Measurements from ENCODE around the gene SSTR5.

Gene SSTR5

GRCh38 chr16:1057252-1057932, 15.2 kb upstream of the SSTR5 start:
- DNase-seq (ENCODE audit: low read depth, low spot score): no peak
- Histone ChIP-seq H3K4me3 (ENCODE audit: insufficient read length, low read depth) (no peak overlapping the region), H3K27me3 (ENCODE audit: insufficient read depth, insufficient read length) (no peaks in the 10 kb centered on the region), H3K9ac (ENCODE audit: insufficient read length, low read depth) (no peak overlapping the region), H3K9me3 (ENCODE audit: insufficient read depth, low read length) (peaks cover 9% of the 10 kb centered on the region), H3K36me3 (ENCODE audit: insufficient read depth, insufficient read length, low read length) (no peaks in the 10 kb centered on the region), H3K4me1 (ENCODE audit: insufficient read depth, insufficient read length) (peaks cover 4% of the 10 kb centered on the region)
- TF ChIP-seq YY1 (IDR thresholded peaks at IDR 0.05; ENCODE audit: insufficient read depth, insufficient read length): no peak
- TF ChIP-seq SUZ12 (IDR thresholded peaks at IDR 0.05; ENCODE audit: extremely low read depth, insufficient read depth, insufficient read length): no peak
- TF ChIP-seq ZNF274 (IDR thresholded peaks at IDR 0.05; ENCODE audit: low read depth, low read length): no peak

- Histone ChIP-seq H3K27me3 (ENCODE audit: insufficient read depth, insufficient read length) (no peaks in the 10 kb centered on the region), H3K9ac (ENCODE audit: insufficient read length, low read depth) (no peak overlapping the region), H3K4me1 (ENCODE audit: insufficient read depth, insufficient read length) (peaks cover 4% of the 10 kb centered on the region), H3K36me3 (ENCODE audit: insufficient read depth, insufficient read length, low read length) (no peaks in the 10 kb centered on the region), H3K9me3 (ENCODE audit: insufficient read depth, low read length) (peaks cover 9% of the 10 kb centered on the region), H3K4me3 (ENCODE audit: insufficient read length, low read depth) (no peak overlapping the region)
- no peak for TF ChIP-seq YY1 (IDR thresholded peaks at IDR 0.05; ENCODE audit: insufficient read depth, insufficient read length)
- no peak for TF ChIP-seq ZNF274 (IDR thresholded peaks at IDR 0.05; ENCODE audit: low read depth, low read length)
- TF ChIP-seq SUZ12 (IDR thresholded peaks at IDR 0.05; ENCODE audit: extremely low read depth, insufficient read depth, insufficient read length): no peak
- no peak for DNase-seq (ENCODE audit: low read depth, low spot score)
Measured at GRCh38 chr16:1058216-1058615, 14.3 kb upstream of the SSTR5 start.

GRCh38 chr16:1059310-1059709, 13.2 kb upstream of the SSTR5 start:
- Histone ChIP-seq H3K9ac (ENCODE audit: insufficient read length, low read depth) (no peak overlapping the region), H3K9me3 (ENCODE audit: insufficient read depth, low read length) (peaks cover 9% of the 10 kb centered on the region), H3K4me3 (ENCODE audit: insufficient read length, low read depth) (no peak overlapping the region), H3K36me3 (ENCODE audit: insufficient read depth, insufficient read length, low read length) (no peaks in the 10 kb centered on the region), H3K27me3 (ENCODE audit: insufficient read depth, insufficient read length) (no peaks in the 10 kb centered on the region), H3K4me1 (ENCODE audit: insufficient read depth, insufficient read length) (peaks cover 4% of the 10 kb centered on the region)
- no peak for DNase-seq (ENCODE audit: low read depth, low spot score)
- no peak for TF ChIP-seq ZNF274 (IDR thresholded peaks at IDR 0.05; ENCODE audit: low read depth, low read length)
- no peak for TF ChIP-seq YY1 (IDR thresholded peaks at IDR 0.05; ENCODE audit: insufficient read depth, insufficient read length)
- no peak for TF ChIP-seq SUZ12 (IDR thresholded peaks at IDR 0.05; ENCODE audit: extremely low read depth, insufficient read depth, insufficient read length)

- peaks cover 9% of the 10 kb centered on the region for H3K9me3 ChIP-seq (ENCODE audit: insufficient read depth, low read length)
- H3K9ac ChIP-seq (ENCODE audit: insufficient read length, low read depth): no peak overlapping the region
- no peaks in the 10 kb centered on the region for H3K36me3 ChIP-seq (ENCODE audit: insufficient read depth, insufficient read length, low read length)
- no peak for DNase-seq (ENCODE audit: low read depth, low spot score)
- H3K4me3 ChIP-seq (ENCODE audit: insufficient read length, low read depth): no peak overlapping the region
- peaks cover 2% of the 10 kb centered on the region for H3K4me1 ChIP-seq (ENCODE audit: insufficient read depth, insufficient read length)
- TF ChIP-seq ZNF274 (IDR thresholded peaks at IDR 0.05; ENCODE audit: low read depth, low read length): no peak
- no peak for TF ChIP-seq YY1 (IDR thresholded peaks at IDR 0.05; ENCODE audit: insufficient read depth, insufficient read length)
- TF ChIP-seq SUZ12 (IDR thresholded peaks at IDR 0.05; ENCODE audit: extremely low read depth, insufficient read depth, insufficient read length): no peak
- no peaks in the 10 kb centered on the region for H3K27me3 ChIP-seq (ENCODE audit: insufficient read depth, insufficient read length)
Measured at GRCh38 chr16:1060416-1061340, 11.9 kb upstream of the SSTR5 start.

- no peak for TF ChIP-seq YY1 (IDR thresholded peaks at IDR 0.05; ENCODE audit: insufficient read depth, insufficient read length)
- no peak for TF ChIP-seq SUZ12 (IDR thresholded peaks at IDR 0.05; ENCODE audit: extremely low read depth, insufficient read depth, insufficient read length)
- no peak for TF ChIP-seq ZNF274 (IDR thresholded peaks at IDR 0.05; ENCODE audit: low read depth, low read length)
- H3K27me3 ChIP-seq (ENCODE audit: insufficient read depth, insufficient read length): no peaks in the 10 kb centered on the region
- DNase-seq (ENCODE audit: low read depth, low spot score): no peak
Measured at GRCh38 chr16:1061769-1062505, 10.6 kb upstream of the SSTR5 start.

GRCh38 chr16:1062895-1063294, 9.7 kb upstream of the SSTR5 start:
- Histone ChIP-seq H3K36me3 (ENCODE audit: insufficient read depth, insufficient read length, low read length) (no peaks in the 10 kb centered on the region), H3K9me3 (ENCODE audit: insufficient read depth, low read length) (peaks cover 9% of the 10 kb centered on the region), H3K4me1 (ENCODE audit: insufficient read depth, insufficient read length) (peaks cover 2% of the 10 kb centered on the region), H3K9ac (ENCODE audit: insufficient read length, low read depth) (no peak overlapping the region), H3K4me3 (ENCODE audit: insufficient read length, low read depth) (no peak overlapping the region), H3K27me3 (ENCODE audit: insufficient read depth, insufficient read length) (no peaks in the 10 kb centered on the region)
- TF ChIP-seq ZNF274 (IDR thresholded peaks at IDR 0.05; ENCODE audit: low read depth, low read length): no peak
- TF ChIP-seq YY1 (IDR thresholded peaks at IDR 0.05; ENCODE audit: insufficient read depth, insufficient read length): no peak
- no peak for TF ChIP-seq SUZ12 (IDR thresholded peaks at IDR 0.05; ENCODE audit: extremely low read depth, insufficient read depth, insufficient read length)
- no peak for DNase-seq (ENCODE audit: low read depth, low spot score)

More at GRCh38 chr16:1061769-1062505, 10.6 kb upstream of the SSTR5 start:
- no peak overlapping the region for H3K4me3 ChIP-seq (ENCODE audit: insufficient read length, low read depth)
- no peak overlapping the region for H3K9ac ChIP-seq (ENCODE audit: insufficient read length, low read depth)
- no peaks in the 10 kb centered on the region for H3K36me3 ChIP-seq (ENCODE audit: insufficient read depth, insufficient read length, low read length)
- H3K9me3 ChIP-seq (ENCODE audit: insufficient read depth, low read length): peaks cover 9% of the 10 kb centered on the region
- peaks cover 2% of the 10 kb centered on the region for H3K4me1 ChIP-seq (ENCODE audit: insufficient read depth, insufficient read length)
